H1 (cell line): ENCODE data around the gene POU2F1. TPM values are rescaled to one million over a fixed set of nuclear protein-coding genes. Genes with fewer than 3 reads are reported as not detected.
A peak's percentile ranks its signal among the peaks of the same experiment; 100 is the strongest.

Experiments used
- CTCF ChIA-PET: fragments of 300-600 bp; sonication (Branson Sonifier 250); formaldehyde crosslinking; loops from one replicate; lab custom pipeline; 2021; ENCODE audit not compliant: partially characterized antibody; lab: Charles Lee
- POLR2A ChIA-PET: fragments of 300-600 bp; sonication (Branson Sonifier 250); formaldehyde crosslinking; loops from one replicate; lab custom pipeline; 2021; ENCODE audit warnings: inconsistent platforms; ENCODE audit not compliant: partially characterized antibody; lab: Charles Lee
- DNase-seq, 2 experiments: peaks; one replicate each; pipeline versions ENCODE4 v3.0.0 to v3.0.0-alpha.2; 2010 to 2022; ENCODE audit warnings: low spot score in 2 of 2, low read depth in 1 of 2, mixed read lengths in 1 of 2
- FAIRE-seq: peaks from 2 replicates; lab custom pipeline; 2011; peaks lifted over from hg19 to GRCh38; lab: Jason Lieb, UNC
- H2AFZ ChIP-seq: 2 replicates; pipeline ENCODE4 v1.8.1; 2012; ENCODE audit warnings: low read length, inconsistent platforms
- H2AK5ac ChIP-seq: 2 replicates; pipeline ENCODE4 v1.6.1; 2013; ENCODE audit warnings: low read depth, low read length
- H2BK120ac ChIP-seq: replicated peaks from 2 replicates; pipeline ENCODE3; 2013; ENCODE audit warnings: low read depth, low read length, inconsistent platforms
- H2BK12ac ChIP-seq: 2 replicates; pipeline ENCODE4 v1.6.1; 2013; ENCODE audit warnings: low read depth, low read length
- H2BK15ac ChIP-seq: 2 replicates; pipeline ENCODE4 v1.6.1; 2013; ENCODE audit warnings: low read length
- H2BK20ac ChIP-seq: 2 replicates; pipeline ENCODE4 v1.6.1; 2013; ENCODE audit warnings: low read length
- H2BK5ac ChIP-seq: 2 replicates; pipeline ENCODE4 v1.6.1; 2013; ENCODE audit warnings: low read depth, low read length
- H3K14ac ChIP-seq: 2 replicates; pipeline ENCODE4 v1.6.1; 2013; ENCODE audit warnings: inconsistent platforms; ENCODE audit not compliant: insufficient read length
- H3K18ac ChIP-seq: 2 replicates; pipeline ENCODE4 v1.6.1; 2013; ENCODE audit warnings: low read length; ENCODE audit errors: extremely low read depth
- H3K23ac ChIP-seq: 2 replicates; pipeline ENCODE4 v1.6.1; 2013; ENCODE audit warnings: inconsistent platforms; ENCODE audit not compliant: insufficient read length
- H3K23me2 ChIP-seq: 2 replicates; pipeline ENCODE4 v1.6.1; 2013; ENCODE audit warnings: low read depth, low read length
- H3K27ac ChIP-seq: 2 replicates; pipeline ENCODE4 v1.6.1; 2011; ENCODE audit warnings: low read depth, low read length, inconsistent platforms
- H3K27me3 ChIP-seq, 4 experiments: replicated peaks in 1 of 4; 1 replicate in 1 of 4; 2 replicates in 3 of 4; pipeline versions ENCODE4 v1.6.1 to v1.8.1; 2011 to 2013; ENCODE audit warnings: low read length in 3 of 4, mild to moderate bottlenecking in 3 of 4, inconsistent platforms in 2 of 4, mixed read lengths in 2 of 4, moderate library complexity in 1 of 4; ENCODE audit not compliant: control insufficient read depth in 3 of 4, insufficient read depth in 3 of 4; ENCODE audit errors: extremely low read depth in 1 of 4
- H3K36me3 ChIP-seq, 4 experiments: 2 replicates each; pipeline versions ENCODE4 v1.6.1 to v1.8.1; 2011 to 2013; ENCODE audit warnings: mild to moderate bottlenecking in 4 of 4, low read length in 3 of 4, moderate library complexity in 2 of 4, control low read depth in 1 of 4, inconsistent platforms in 1 of 4; ENCODE audit not compliant: insufficient read depth in 4 of 4, control insufficient read depth in 2 of 4
- H3K4ac ChIP-seq: replicated peaks from 2 replicates; pipeline ENCODE3; 2013; ENCODE audit warnings: low read length, low read depth, mixed read lengths, inconsistent platforms; ENCODE audit not compliant: insufficient read length
- H3K4me1 ChIP-seq, 4 experiments: replicated peaks in 1 of 4; 1 replicate in 1 of 4; 2 replicates in 3 of 4; pipeline versions ENCODE4 v1.6.1 to v1.8.1; 2011 to 2013; ENCODE audit warnings: low read length in 3 of 4, inconsistent platforms in 2 of 4, mixed read lengths in 1 of 4; ENCODE audit not compliant: insufficient read depth in 4 of 4, control insufficient read depth in 3 of 4
- H3K4me2 ChIP-seq, 2 experiments: 2 replicates each; pipeline versions ENCODE4 v1.6.1 to v1.8.1; 2011 to 2013; ENCODE audit warnings: low read depth in 2 of 2, low read length in 2 of 2, control low read depth in 1 of 2, inconsistent platforms in 1 of 2, mild to moderate bottlenecking in 1 of 2; ENCODE audit not compliant: insufficient read depth in 1 of 2
- H3K4me3 ChIP-seq, 4 experiments: fragments of 200-600, 300-600 bp in 1 of 4; sonication (generic), shearing (Covaris generic), sonication (Bioruptor Twin) in 1 of 4; 2 replicates each; pipeline versions ENCODE4 v1.5.1 to v1.8.1; 2011 to 2016; ENCODE audit warnings: low read length in 4 of 4, low read depth in 3 of 4, control low read depth in 2 of 4, inconsistent platforms in 2 of 4, mild to moderate bottlenecking in 2 of 4, mixed read lengths in 1 of 4, moderate library complexity in 1 of 4; ENCODE audit not compliant: insufficient read depth in 2 of 4; ENCODE audit errors: extremely low read depth in 1 of 4
- H3K56ac ChIP-seq: replicated peaks from 2 replicates; pipeline ENCODE3; 2013; ENCODE audit warnings: low read depth, mild to moderate bottlenecking, mixed read lengths, low read length, inconsistent platforms; ENCODE audit not compliant: insufficient read length
- H3K79me1 ChIP-seq: 2 replicates; pipeline ENCODE4 v1.6.1; 2013; ENCODE audit warnings: low read depth, low read length, control low read depth
- H3K79me2 ChIP-seq, 2 experiments: 2 replicates each; pipeline versions ENCODE4 v1.6.1 to v1.8.1; 2012 to 2013; ENCODE audit warnings: low read length in 2 of 2, mild to moderate bottlenecking in 2 of 2, inconsistent platforms in 1 of 2; ENCODE audit not compliant: insufficient read depth in 2 of 2, control insufficient read depth in 1 of 2
- H3K9ac ChIP-seq, 4 experiments: replicated peaks in 1 of 4; 1 replicate in 1 of 4; 2 replicates in 3 of 4; pipeline versions ENCODE4 v1.6.1 to v1.8.1; 2011 to 2013; ENCODE audit warnings: low read depth in 3 of 4, low read length in 3 of 4, control low read depth in 2 of 4, mild to moderate bottlenecking in 2 of 4, moderate library complexity in 2 of 4, inconsistent platforms in 1 of 4; ENCODE audit errors: extremely low read depth in 1 of 4
- H3K9me3 ChIP-seq, 2 experiments: 2 replicates each; pipeline versions ENCODE4 v1.6.1 to v1.8.1; 2012 to 2013; ENCODE audit warnings: mild to moderate bottlenecking in 2 of 2, moderate library complexity in 2 of 2, control low read depth in 1 of 2, inconsistent platforms in 1 of 2, low read depth in 1 of 2, low read length in 1 of 2, mixed read lengths in 1 of 2; ENCODE audit not compliant: insufficient read depth in 2 of 2
- H4K20me1 ChIP-seq, 2 experiments: replicated peaks in 1 of 2; 2 replicates each; pipeline versions ENCODE3 to v1.8.1; 2011 to 2013; ENCODE audit warnings: inconsistent platforms in 2 of 2, low read length in 2 of 2, mild to moderate bottlenecking in 1 of 2; ENCODE audit not compliant: insufficient read depth in 2 of 2, control insufficient read depth in 1 of 2
- H4K5ac ChIP-seq: 2 replicates; pipeline ENCODE4 v1.6.1; 2013; ENCODE audit warnings: low read length, low read depth, mixed read lengths, inconsistent platforms; ENCODE audit not compliant: insufficient read length
- H4K8ac ChIP-seq: 2 replicates; pipeline ENCODE4 v1.8.0; 2013; ENCODE audit warnings: mild to moderate bottlenecking, moderate library complexity, low read length, inconsistent platforms; ENCODE audit not compliant: insufficient read depth; ENCODE audit errors: extremely low read depth
- H4K91ac ChIP-seq: replicated peaks from 2 replicates; pipeline ENCODE3; 2013; ENCODE audit warnings: low read length, mixed read lengths, inconsistent platforms; ENCODE audit not compliant: insufficient read length
- CBX8 ChIP-seq: fragments of 300-800, 300-1000 bp; sonication (generic); IDR thresholded peaks from 2 replicates; pipeline ENCODE4 v1.7.1; 2016; ENCODE audit warnings: low read depth, low read length, borderline replicate concordance
- HDAC6 ChIP-seq: IDR thresholded peaks from one replicate; pipeline ENCODE4 v1.7.1; 2012; ENCODE audit warnings: low read depth, mild to moderate bottlenecking, inconsistent platforms, low read length, moderate library complexity
- JUN ChIP-seq: IDR thresholded peaks from 2 replicates; pipeline ENCODE4 v1.6.1; 2011; ENCODE audit warnings: low read depth, mild to moderate bottlenecking, improper control_type of control experiment, low read length
- KDM1A ChIP-seq: fragments of 200-600, 300-600 bp; sonication (generic); IDR thresholded peaks from 2 replicates; pipeline ENCODE4 v1.7.1; 2016; ENCODE audit warnings: mild to moderate bottlenecking, low read length, borderline replicate concordance
- KDM5A ChIP-seq: fragments of 200-600 bp; IDR thresholded peaks from 2 replicates; pipeline ENCODE4 v1.7.1; 2012; ENCODE audit warnings: mild to moderate bottlenecking, low read length, inconsistent platforms, mixed read lengths
- SP1 ChIP-seq: IDR thresholded peaks from 2 replicates; pipeline ENCODE4 v1.6.1; 2011; ENCODE audit warnings: low read depth, low read length
- SP2 ChIP-seq: IDR thresholded peaks from 2 replicates; pipeline ENCODE4 v1.6.1; 2012; ENCODE audit warnings: mild to moderate bottlenecking, low read length, inconsistent platforms
- SP4 ChIP-seq: IDR thresholded peaks from 2 replicates; pipeline ENCODE4 v1.6.1; 2012; ENCODE audit warnings: low read length, inconsistent platforms
- TBP ChIP-seq: IDR thresholded peaks from 2 replicates; pipeline ENCODE4 v1.6.1; 2011; ENCODE audit warnings: low read depth, low read length, improper control_type of control experiment
- TEAD4 ChIP-seq: IDR thresholded peaks from 2 replicates; pipeline ENCODE4 v1.6.1; 2012; ENCODE audit warnings: low read depth, low read length, inconsistent platforms, mixed read lengths
- WGBS, 2 experiments: shearing (Covaris generic) in 1 of 2; methylation state at CpG; one replicate each; pipeline versions ENCODE4 v1.1.6 to v1.1.7; 2013 to 2015; ENCODE audit warnings: low lambda C conversion rate in 2 of 2, mixed read lengths in 2 of 2, inconsistent platforms in 1 of 2, low coverage in 1 of 2, missing lambda C conversion rate in 1 of 2; ENCODE audit not compliant: insufficient replicate concordance in 2 of 2, insufficient coverage in 1 of 2, insufficient read length in 1 of 2; ENCODE audit errors: extremely low coverage in 1 of 2, missing lambda C conversion rate in 1 of 2; 5-methylcytosine and 5-hydroxymethylcytosine counted together
- polyA plus RNA-seq, 7 experiments: library from polyadenylated mRNA; depleted of rRNA in 3 of 7; stranded (reverse) in 5 of 7; unstranded in 2 of 7; fragments of >200 nt in 5 of 7; fragments of 200-250 nt in 2 of 7; gene quantifications; 1 replicate in 5 of 7; 2 replicates in 1 of 7; 4 replicates in 1 of 7; pipeline versions ENCODE4 v1.2.1 to v1.2.3, GENCODE V29; 2011 to 2013; ENCODE audit warnings: missing spikeins in 2 of 7, mixed read lengths in 2 of 7
- total RNA-seq: library from RNA; stranded (reverse); fragmentation: NEBNext Ultra II Directional; extraction: Animal tissue kit (Norgen Biotek cat#: 25700); gene quantifications from 2 replicates; pipeline ENCODE4 v1.2.1, GENCODE V29; 2021

The POU2F1 gene
- total and polyA plus RNA-seq, 2 of the 8 experiments (the other 6 are each of a cell fraction or from before 2014, with no cell fraction given): 37.0 to 57.2 TPM

DNA sequence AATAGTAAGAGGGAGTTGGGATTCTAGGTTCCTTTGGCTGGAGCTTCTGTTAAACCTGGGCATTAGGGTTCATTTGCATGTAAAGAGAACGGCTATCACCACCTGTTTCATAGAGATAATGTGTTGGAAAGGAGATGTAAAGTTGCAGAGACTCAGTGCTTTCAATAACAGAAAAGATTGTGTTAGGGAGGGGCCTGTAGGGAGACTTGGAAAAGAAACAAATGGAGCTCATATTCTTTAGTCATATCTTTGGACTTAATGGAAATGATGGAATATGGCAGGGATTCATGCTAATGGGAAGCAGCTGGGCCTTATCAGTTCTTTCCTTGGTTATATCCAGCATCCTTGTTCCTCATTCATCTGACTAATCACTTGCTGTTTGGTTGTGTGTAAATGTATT, 152.7 kb downstream of the POU2F1 start:
- TF ChIP-seq KDM1A (no peak), HDAC6 (no peak), TBP (no peak), CBX8 (no peak), SP2 (no peak), KDM5A (no peak), JUN (no peak), TEAD4 (no peak), SP1 (no peak), SP4 (no peak)
- peaks cover 0 to 3% of the 10 kb centered on the region in 2 experiments for H4K20me1 ChIP-seq
- H3K56ac ChIP-seq: no peak overlapping the region
- H3K18ac ChIP-seq: no peak overlapping the region
- ChIA-PET CTCF (interaction anchor here (0.8 to 1.9 kb wide), 11 partner anchors 9 to 315 kb away, joined by 3 to 5 read pairs (median 3); no protein-coding TSS in a partner anchor), POLR2A (interaction anchor here (1.3 kb wide), 1 partner anchor 153 kb away, joined by 4 read pairs; the partner anchor contains the start of gene POU2F1)
- no peaks in the 10 kb centered on the region for H3K9me3 ChIP-seq
- H2AK5ac ChIP-seq: no peak overlapping the region
- H3K27ac ChIP-seq: no peak overlapping the region
- no peaks in the 10 kb centered on the region for H3K27me3 ChIP-seq
- H3K36me3 ChIP-seq: peaks cover 0 to 14% (median 4%) of the 10 kb centered on the region in 4 experiments; a peak in 4 of 8 replicates
- FAIRE-seq: peak; percentile 69
- no peak overlapping the region for H3K4me3 ChIP-seq
- no peak overlapping the region for H2BK5ac ChIP-seq
- H3K23ac ChIP-seq: no peak overlapping the region
- no peak overlapping the region for H4K91ac ChIP-seq
- no peak overlapping the region for H2BK12ac ChIP-seq
- no peak overlapping the region for H3K4ac ChIP-seq
- no peak overlapping the region for H4K5ac ChIP-seq
- H3K4me2 ChIP-seq: peak overlapping the region in 1 of 2 experiments; percentile 8; a peak in 2 of 4 replicates
- H2BK20ac ChIP-seq: no peak overlapping the region
- H3K4me1 ChIP-seq: peaks cover 0 to 5% (median 1%) of the 10 kb centered on the region in 4 experiments; a peak in 3 of 7 replicates
- H2BK15ac ChIP-seq: no peak overlapping the region
- DNase-seq: no peak
- no peak overlapping the region for H3K14ac ChIP-seq
- no peak overlapping the region for H2BK120ac ChIP-seq
- H3K79me2 ChIP-seq: no peaks in the 10 kb centered on the region
- H2AFZ ChIP-seq: no peak overlapping the region
- WGBS, 2 experiments: 65% methylated on average over 1 of the region's 1 CpG; no CpG with 5 or more reads in 1 of the 2 experiments
- H3K9ac ChIP-seq: no peak overlapping the region
- no peak overlapping the region for H4K8ac ChIP-seq
- H3K79me1 ChIP-seq: no peaks in the 10 kb centered on the region
- no peaks in the 10 kb centered on the region for H3K23me2 ChIP-seq
